ENCODE data around the gene KRT80. TPM values are rescaled to one million over a fixed set of nuclear protein-coding genes. Genes with fewer than 3 reads are reported as not detected.

Gene KRT80
- polyA plus RNA-seq, 2 of the 4 experiments (the other 2 are of a cell fraction): 38.3 to 63.1 TPM

- FAIRE-seq (no peak), ATAC-seq (peak in 1 of 2 experiments; percentile 5; a peak in 2 of 6 replicates), DNase-seq (ENCODE audit: low read depth in 1 of 2, low spot score in 1 of 2) (no peak)
- Histone ChIP-seq H3K4me2 (peak overlapping the region; percentile 41; the same call in 1 of the 3 replicates), H3K4me1 (peaks cover 68% of the 10 kb centered on the region), H3K4me3 (no peak overlapping the region), H3K27ac (peak overlapping the region; percentile 2 to 96; a peak in 3 of 6 replicates), H3K9me3 (no peaks in the 10 kb centered on the region)
- 91% methylated on average over 8 of the region's 8 CpGs for WGBS (ENCODE audit: missing lambda C conversion rate)
- ChIA-PET POLR2A (no interaction called here), CTCF (no interaction called here)
- TF ChIP-seq ZFP36 (IDR thresholded peaks at IDR 0.05; ENCODE audit: borderline replicate concordance, partially characterized antibody): no peak
- TF ChIP-seq CEBPB (IDR thresholded peaks at IDR 0.05): no peak
- TF ChIP-seq REST (IDR thresholded peaks at IDR 0.05): no peak
- TF ChIP-seq CTCF (IDR thresholded peaks at IDR 0.05): no peak
- no peak for TF ChIP-seq HOXB5 (CRISPR knock-in tag; IDR thresholded peaks at IDR 0.05)
- no peak for TF ChIP-seq PHF8 (IDR thresholded peaks at IDR 0.05; ENCODE audit: borderline replicate concordance, low read depth)
- no peak for TF ChIP-seq RCOR1 (IDR thresholded peaks at IDR 0.05; ENCODE audit: low read depth, low read length)
- TF ChIP-seq JUN (IDR thresholded peaks at IDR 0.05): no peak
- no peak for TF ChIP-seq ZSCAN20 (CRISPR knock-in tag; IDR thresholded peaks at IDR 0.05)
- no peak for TF ChIP-seq MAZ (IDR thresholded peaks at IDR 0.05; ENCODE audit: borderline replicate concordance, low read depth, low read length)
- TF ChIP-seq HDAC2 (IDR thresholded peaks at IDR 0.05): no peak
- no peak for TF ChIP-seq TP53 (CRISPR knock-in tag; IDR thresholded peaks at IDR 0.05)
- TF ChIP-seq SREBF2 (IDR thresholded peaks at IDR 0.05): no peak
- no peak for TF ChIP-seq ZNF302 (CRISPR knock-in tag; IDR thresholded peaks at IDR 0.05)
- no peak for TF ChIP-seq MAFK (IDR thresholded peaks at IDR 0.05; ENCODE audit: partially characterized antibody)
- no peak for TF ChIP-seq NR3C1 (IDR thresholded peaks at IDR 0.05)
- no peak for TF ChIP-seq NPAS2 (CRISPR knock-in tag; IDR thresholded peaks at IDR 0.05; ENCODE audit: borderline replicate concordance)
Observed at GRCh38 chr12:52183971-52184370, 7.8 kb downstream of the KRT80 start.

- H3K4me1 ChIP-seq: peaks cover 63% of the 10 kb centered on the region
- DNase-seq (ENCODE audit: low read depth in 1 of 2, low spot score in 1 of 2): no peak
- no peaks in the 10 kb centered on the region for H3K9me3 ChIP-seq
- peak overlapping the region; percentile 2 to 96; a peak in 3 of 6 replicates for H3K27ac ChIP-seq
- CTCF ChIA-PET: interaction anchor here (1.0 kb wide), 1 partner anchor 696 kb away, joined by 3 read pairs; no protein-coding TSS in a partner anchor
- ATAC-seq: peak in 1 of 2 experiments; percentile 3; a peak in 2 of 6 replicates
- no peak for FAIRE-seq
- peak overlapping the region; percentile 41; the same call in 2 of the 3 replicates for H3K4me2 ChIP-seq
- 71% methylated on average over 6 of the region's 6 CpGs for WGBS (ENCODE audit: missing lambda C conversion rate)
- H3K4me3 ChIP-seq: no peak overlapping the region
- POLR2A ChIA-PET: no interaction called here
- TF ChIP-seq RFX5 (IDR thresholded peaks at IDR 0.05): no peak
- no peak for TF ChIP-seq JUN (IDR thresholded peaks at IDR 0.05)
- TF ChIP-seq ZSCAN20 (CRISPR knock-in tag; IDR thresholded peaks at IDR 0.05): no peak
- no peak for TF ChIP-seq FOSL2 (IDR thresholded peaks at IDR 0.05)
- no peak for TF ChIP-seq FOSL2 (CRISPR knock-in tag; IDR thresholded peaks at IDR 0.05)
- TF ChIP-seq FOXS1 (CRISPR knock-in tag; IDR thresholded peaks at IDR 0.05): no peak
- no peak for TF ChIP-seq POLR2AphosphoS2 (conservative IDR thresholded peaks at IDR 0.05; ENCODE audit: low read length)
- no peak for TF ChIP-seq PBX3 (IDR thresholded peaks at IDR 0.05)
- TF ChIP-seq CBX8 (IDR thresholded peaks at IDR 0.05): no peak
- no peak for TF ChIP-seq HES2 (IDR thresholded peaks at IDR 0.05)
- TF ChIP-seq ATOH8 (CRISPR knock-in tag; IDR thresholded peaks at IDR 0.05; ENCODE audit: low read depth): no peak
- TF ChIP-seq MYC (IDR thresholded peaks at IDR 0.05; ENCODE audit: borderline replicate concordance, low read length): no peak
- no peak for TF ChIP-seq REST (IDR thresholded peaks at IDR 0.05)
Observed at GRCh38 chr12:52183544-52183910, 8.3 kb downstream of the KRT80 start.
